H4 (cell line): ENCODE results near the gene DUSP16. TPM values are rescaled to one million over a fixed set of nuclear protein-coding genes. Genes with fewer than 3 reads are reported as not detected.
"Not testable (repeated sequence)": the region's sequence is repeated elsewhere in the genome, so short reads cannot be mapped to it uniquely, and the experiment has no call there.

Experiments used
- DNase-seq: peaks from one replicate; pipeline ENCODE4 v3.0.0-alpha.2; 2015; ENCODE audit warnings: low spot score
- total RNA-seq: library from RNA; depleted of rRNA; stranded (reverse); fragments of >200 nt; shearing (Covaris generic); gene quantifications from 2 replicates; pipeline ENCODE4 v1.2.3, GENCODE V29; 2014

DUSP16 gene
- total RNA-seq, 1 experiment from 2014 or later: 13.7 TPM

- DNase-seq: no peak
These were observed 16.3 kb downstream of the DUSP16 start for GRCh38 chr12:12546314-12546772.

- DNase-seq: no peak
These were observed 18.7 kb downstream of the DUSP16 start for GRCh38 chr12:12543959-12544358.

GRCh38 chr12:12542964-12543363 is 19.7 kb downstream of the DUSP16 start:
- DNase-seq: no peak

GRCh38 chr12:12542286-12542685 is 20.4 kb downstream of the DUSP16 start:
- no peak for DNase-seq

- DNase-seq: no peak
These were observed 20.9 kb downstream of the DUSP16 start for GRCh38 chr12:12541782-12542181.

- no peak for DNase-seq
These were observed 22.2 kb downstream of the DUSP16 start for GRCh38 chr12:12540261-12541013.

GRCh38 chr12:12539028-12539810 is 23.4 kb downstream of the DUSP16 start:
- DNase-seq: no peak

- DNase-seq: no peak
These were observed 24.1 kb downstream of the DUSP16 start for GRCh38 chr12:12538535-12538934.

- DNase-seq: no peak
These were observed 25.2 kb downstream of the DUSP16 start for GRCh38 chr12:12537421-12537820.

- DNase-seq: no peak
These were observed 27.7 kb downstream of the DUSP16 start for GRCh38 chr12:12534975-12535374.

GRCh38 chr12:12534166-12534866 is 28.3 kb downstream of the DUSP16 start:
- no peak for DNase-seq

GRCh38 chr12:12533238-12533829 is 29.3 kb downstream of the DUSP16 start:
- no peak for DNase-seq

GRCh38 chr12:12531194-12531593 is 31.5 kb downstream of the DUSP16 start:
- DNase-seq: no peak

GRCh38 chr12:12529783-12530421 is 32.8 kb downstream of the DUSP16 start:
- no peak for DNase-seq

GRCh38 chr12:12528361-12529270 is 34.0 kb downstream of the DUSP16 start:
- DNase-seq: no peak

GRCh38 chr12:12527820-12528296 is 34.8 kb downstream of the DUSP16 start:
- DNase-seq: no peak

GRCh38 chr12:12524128-12524527 is 38.5 kb downstream of the DUSP16 start:
- no peak for DNase-seq

- DNase-seq: no peak
These were observed 39.4 kb downstream of the DUSP16 start for GRCh38 chr12:12523229-12523628.

GRCh38 chr12:12522657-12523056 is 40.0 kb downstream of the DUSP16 start:
- DNase-seq: not testable (repeated sequence)

GRCh38 chr12:12521888-12522287 is 40.8 kb downstream of the DUSP16 start:
- no peak for DNase-seq
